ENCODE results near the gene MOXD1. TPM values are rescaled to one million over a fixed set of nuclear protein-coding genes. Genes with fewer than 3 reads are reported as not detected.

The MOXD1 gene
- polyA plus RNA-seq, 3 donors: 205 to 232 (median 220) TPM

DNA sequence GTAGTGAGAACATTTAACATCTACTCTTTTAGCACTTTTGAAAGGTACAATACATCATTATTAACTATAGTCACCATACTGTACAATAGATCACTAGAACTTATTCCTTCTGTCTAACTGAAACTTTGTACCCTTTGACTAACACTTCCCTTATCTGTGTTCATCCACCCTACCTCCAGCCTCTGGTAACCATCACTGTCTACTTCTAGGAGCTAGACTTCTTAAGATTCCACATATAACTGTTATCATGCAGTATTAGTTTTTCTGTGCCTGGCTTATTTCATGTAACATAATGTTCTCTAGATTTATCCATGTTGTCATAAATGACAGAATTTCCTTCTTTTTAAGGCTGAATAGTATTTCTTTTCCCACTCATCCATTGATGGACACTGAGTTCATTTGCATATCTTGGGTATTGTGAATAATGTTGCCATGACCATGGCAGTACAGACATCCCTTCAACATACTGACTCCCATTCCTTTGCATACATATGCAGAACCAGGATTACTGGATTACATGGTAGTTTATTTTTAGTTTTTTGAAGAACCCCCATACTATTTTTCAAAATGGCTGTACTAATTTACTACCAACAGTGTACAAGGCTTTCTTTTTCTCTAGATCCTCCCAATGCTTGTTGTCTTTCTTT is 135.7 kb downstream of the MOXD1 start:
- DNase-seq (ENCODE audit: extremely low read depth in 1 of 11, low read depth in 9 of 11, low spot score in 4 of 11): no peak

DNA sequence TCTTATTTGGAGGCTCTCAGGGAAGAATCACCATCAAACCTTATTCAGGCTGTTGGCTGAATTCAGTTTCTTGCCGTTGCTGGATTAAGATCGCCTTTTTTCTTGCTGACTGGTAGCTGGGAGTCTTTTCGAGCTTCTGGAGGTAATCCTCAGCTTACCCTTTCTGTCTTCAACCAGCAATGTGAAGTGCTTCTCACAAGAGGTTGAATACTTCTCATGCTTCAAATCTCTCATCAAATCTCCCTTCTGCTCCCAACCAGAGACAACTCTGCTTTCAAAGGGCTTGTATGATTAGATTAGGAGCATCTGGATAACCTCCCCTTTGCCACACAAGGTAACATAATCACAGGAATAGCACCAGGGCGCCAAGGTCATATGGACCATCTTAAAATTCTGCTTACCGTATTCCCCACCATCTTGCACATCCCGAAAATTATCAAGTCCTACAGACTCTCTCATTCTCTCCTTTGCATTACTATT is 137.2 kb downstream of the MOXD1 start:
- no peak for DNase-seq (ENCODE audit: extremely low read depth in 1 of 11, low read depth in 9 of 11, low spot score in 4 of 11)

DNA sequence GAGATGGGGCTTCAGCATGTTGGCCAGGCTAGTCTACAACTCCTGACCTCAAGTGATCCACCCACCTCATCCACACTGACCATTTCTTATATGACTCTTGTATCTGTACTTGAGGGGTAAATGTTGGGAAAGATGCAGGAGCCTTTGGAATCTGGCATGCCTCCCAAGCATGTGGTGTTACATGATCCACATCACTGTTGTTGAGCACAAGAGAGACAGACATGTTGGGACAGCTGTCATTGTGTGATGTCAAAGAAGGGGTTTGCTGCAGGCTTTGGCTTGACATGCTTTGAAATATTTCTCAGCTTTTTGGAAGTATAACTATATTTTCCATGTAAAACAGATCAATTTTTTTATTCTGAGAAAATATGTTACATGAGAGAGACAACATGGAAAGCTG is 139.9 kb downstream of the MOXD1 start:
- DNase-seq (ENCODE audit: extremely low read depth in 1 of 11, low read depth in 9 of 11, low spot score in 4 of 11): no peak

DNA sequence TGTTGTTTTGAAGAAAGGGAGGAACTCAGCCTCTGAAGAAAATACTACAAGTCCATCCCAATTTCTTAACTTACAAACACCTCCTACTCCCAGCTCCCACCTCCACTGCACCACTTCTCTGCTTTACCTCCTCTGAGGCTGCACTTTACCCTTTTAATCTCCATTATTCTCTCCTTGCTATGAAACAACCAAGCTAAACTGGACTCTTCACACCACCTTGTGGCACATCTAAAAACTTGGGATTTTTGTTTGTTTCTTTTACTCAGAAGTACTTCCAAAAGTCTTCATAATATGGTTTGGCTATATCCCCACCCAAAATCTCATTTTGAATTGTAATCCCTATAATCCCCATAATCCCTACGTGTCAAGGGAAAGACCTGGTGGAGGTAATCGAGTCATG is 142.2 kb downstream of the MOXD1 start:
- no peak for DNase-seq (ENCODE audit: extremely low read depth in 1 of 11, low read depth in 9 of 11, low spot score in 4 of 11)

DNA sequence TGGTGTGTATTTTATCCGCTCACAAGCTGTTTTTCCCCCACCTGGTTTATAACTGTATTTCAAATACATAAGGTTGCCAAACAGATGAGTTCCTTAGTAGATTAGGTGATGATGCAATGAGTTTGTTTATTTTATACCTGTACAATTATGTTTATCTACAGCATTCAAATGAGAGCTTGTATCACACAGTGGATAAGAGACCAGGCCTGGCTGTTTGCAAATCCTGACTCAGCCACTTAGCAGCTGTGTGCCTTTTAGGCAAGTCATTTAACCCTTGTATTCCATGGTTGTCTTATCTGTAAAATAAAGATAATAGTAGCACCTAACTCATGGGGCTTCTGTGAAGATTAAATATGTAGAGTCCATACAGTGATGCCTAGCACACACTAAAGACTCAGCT is 143.7 kb downstream of the MOXD1 start:
- no peak for DNase-seq (ENCODE audit: extremely low read depth in 1 of 11, low read depth in 9 of 11, low spot score in 4 of 11)

DNA sequence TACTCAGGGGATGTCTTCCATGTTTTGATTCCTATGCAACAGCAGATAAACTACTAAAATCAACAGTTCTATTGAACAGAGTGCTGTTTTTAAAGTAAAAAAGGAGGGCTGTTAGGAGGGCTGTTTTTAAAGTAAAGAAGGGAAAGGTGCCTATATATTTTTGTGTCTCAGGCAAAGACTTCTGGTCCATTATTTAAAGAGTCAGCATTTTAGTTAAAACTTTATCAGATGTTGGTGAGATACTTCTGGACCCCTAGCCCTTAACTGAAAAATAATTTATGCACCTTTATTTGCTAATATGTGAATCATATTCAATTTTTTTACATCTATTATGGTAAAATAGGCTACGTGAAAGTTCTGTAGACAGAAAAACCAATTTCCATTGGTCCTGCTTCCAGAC is 144.8 kb downstream of the MOXD1 start:
- DNase-seq (ENCODE audit: extremely low read depth in 1 of 11, low read depth in 9 of 11, low spot score in 4 of 11): no peak

DNA sequence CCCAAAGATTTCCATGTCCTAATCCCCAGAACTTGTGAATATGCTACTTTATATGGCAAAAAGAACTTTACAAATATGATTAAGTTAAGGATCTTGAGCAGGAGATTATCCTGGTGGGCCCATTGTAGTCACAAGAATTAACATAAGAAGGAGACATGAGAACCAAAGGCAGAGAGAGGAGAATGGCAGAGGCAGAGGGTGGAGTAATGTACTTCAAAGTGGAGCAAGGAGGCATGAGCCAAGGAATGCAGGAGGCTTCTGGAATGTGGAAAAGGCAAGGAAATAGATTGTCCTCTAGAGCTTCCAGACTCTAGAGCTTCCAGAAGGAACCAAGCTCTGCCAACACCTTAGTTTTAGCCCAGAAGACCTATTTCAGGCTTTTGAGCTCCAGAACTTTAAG is 147.4 kb downstream of the MOXD1 start:
- DNase-seq (ENCODE audit: extremely low read depth in 1 of 11, low read depth in 9 of 11, low spot score in 4 of 11): no peak

- no peak for DNase-seq (ENCODE audit: extremely low read depth in 1 of 11, low read depth in 9 of 11, low spot score in 4 of 11)
These were observed 148.1 kb downstream of the MOXD1 start for GRCh38 chr6:132253211-132253610.

GRCh38 chr6:132252113-132252512 is 149.2 kb downstream of the MOXD1 start:
- no peak for DNase-seq (ENCODE audit: extremely low read depth in 1 of 11, low read depth in 9 of 11, low spot score in 4 of 11)

DNA sequence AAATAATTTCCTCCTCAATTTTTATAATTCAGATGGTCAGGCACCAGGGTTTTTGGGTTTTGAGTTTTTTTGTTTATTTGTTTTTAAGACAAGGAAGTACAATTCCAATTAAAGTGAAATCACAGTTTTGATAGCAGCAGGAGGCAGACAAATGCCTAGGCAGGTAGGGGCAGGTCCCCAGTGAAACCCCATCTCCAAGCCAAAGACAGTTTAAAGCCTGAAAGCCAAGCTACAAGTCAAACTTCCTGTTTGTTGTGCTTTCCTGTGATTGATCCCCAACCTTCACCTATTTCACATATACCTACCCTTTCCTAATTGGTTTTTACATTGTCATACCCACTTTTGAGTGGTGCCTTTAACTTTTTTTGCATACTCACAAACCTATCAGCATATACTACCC is 149.6 kb downstream of the MOXD1 start:
- no peak for DNase-seq (ENCODE audit: extremely low read depth in 1 of 11, low read depth in 9 of 11, low spot score in 4 of 11)

DNA sequence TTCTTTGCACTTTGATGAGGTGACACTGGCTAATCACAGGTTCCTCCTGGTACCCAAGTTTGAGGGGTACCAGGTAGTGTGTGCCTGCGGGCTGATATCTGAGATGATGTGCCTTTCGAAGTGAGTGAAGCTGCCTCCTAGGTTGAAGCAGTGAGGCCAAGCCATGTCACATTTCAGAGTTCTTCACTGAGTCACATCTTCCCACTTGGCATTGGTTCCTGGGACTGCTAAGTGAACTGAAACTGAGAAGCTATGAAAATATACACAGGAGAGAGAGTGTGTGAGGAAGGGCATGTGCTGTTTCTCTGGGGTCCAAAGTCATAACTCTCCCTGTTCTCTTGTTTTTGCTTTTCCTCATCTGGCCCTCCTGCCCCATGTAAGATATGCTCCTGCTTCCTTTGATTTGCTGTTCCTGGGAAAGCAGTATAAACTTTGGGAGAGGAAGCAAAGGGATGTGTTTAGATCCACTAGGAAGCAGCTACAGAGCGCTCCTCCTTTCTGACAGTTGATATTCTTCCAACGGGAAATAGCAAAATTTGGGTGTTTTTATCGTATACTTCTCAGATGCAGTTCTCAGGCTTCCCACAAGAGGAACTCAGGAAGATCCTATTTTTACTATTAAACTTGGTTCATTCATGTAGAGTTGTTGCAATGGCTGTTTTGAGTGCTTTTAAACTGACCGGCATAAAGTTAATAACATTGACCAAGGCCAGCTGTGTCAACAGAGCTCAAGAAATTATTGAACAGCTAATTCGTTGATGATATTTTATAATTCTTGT is 153.7 kb downstream of the MOXD1 start:
- DNase-seq (ENCODE audit: extremely low read depth in 1 of 11, low read depth in 9 of 11, low spot score in 4 of 11): no peak

DNA sequence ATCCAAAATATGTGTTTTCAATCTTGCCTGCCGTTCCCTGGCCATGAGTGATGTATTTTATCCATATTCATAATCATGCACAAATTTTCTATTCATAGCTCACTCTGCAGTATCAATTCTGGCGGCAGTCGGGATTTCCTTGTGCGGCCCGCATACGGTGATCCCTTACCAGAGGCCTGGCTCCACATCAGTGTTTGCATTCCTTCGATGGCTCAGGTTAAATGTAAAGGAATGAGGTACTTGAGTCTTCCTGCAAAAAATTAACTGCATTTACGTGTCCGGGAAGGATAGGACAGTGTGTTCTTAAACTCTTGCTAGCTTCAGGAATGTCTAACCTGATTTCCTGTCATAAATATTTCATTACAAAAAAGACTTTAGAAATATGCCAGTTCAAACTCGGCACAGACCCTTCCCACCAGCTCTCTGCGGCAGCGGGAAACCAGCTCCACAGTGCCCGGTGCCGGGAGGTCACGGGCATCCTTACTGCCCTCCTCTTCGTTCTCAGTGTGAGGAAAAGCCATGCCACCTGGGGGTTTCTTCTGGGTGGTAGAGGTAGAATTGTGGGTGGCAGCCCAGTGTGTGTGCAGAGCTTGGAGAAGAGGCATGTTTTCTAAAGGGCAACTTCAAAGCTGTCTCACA is 154.5 kb downstream of the MOXD1 start:
- DNase-seq (ENCODE audit: extremely low read depth in 1 of 11, low read depth in 9 of 11, low spot score in 4 of 11): no peak

DNA sequence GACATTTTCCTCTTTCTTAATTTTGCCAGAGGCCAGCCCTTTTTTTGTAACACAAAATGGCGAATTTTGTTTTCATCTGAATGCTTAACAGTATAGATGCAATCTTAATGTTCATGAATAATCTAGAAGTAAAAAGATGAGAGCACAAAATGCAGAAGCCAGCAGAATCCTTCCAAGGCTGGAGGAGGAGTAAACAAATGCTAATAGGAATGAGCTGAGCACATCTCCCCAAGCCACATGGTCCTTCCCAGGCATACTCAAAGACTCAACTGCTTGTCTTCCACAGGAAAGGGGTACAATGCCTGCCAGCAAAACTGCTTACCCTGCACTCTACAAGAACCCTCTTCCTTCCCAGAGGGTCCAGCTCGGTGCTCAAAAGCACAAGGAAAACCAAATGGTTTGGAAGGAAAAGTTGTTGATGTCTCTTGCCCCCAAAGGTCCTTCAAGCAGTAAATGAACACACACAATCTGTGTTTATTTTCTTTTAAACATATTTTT is 155.1 kb downstream of the MOXD1 start:
- DNase-seq (ENCODE audit: extremely low read depth in 1 of 11, low read depth in 9 of 11, low spot score in 4 of 11): no peak

Other genes with a start within 250 kb of the MOXD1 start
- gene STX7, start 111.6 kb upstream of the MOXD1 start, polyA plus RNA-seq (ENCODE audit: insufficient read length in 3 of 3): 10 to 100 TPM; 83.3 to 92.5 (median 84.3) TPM
- not detected for gene TAAR9, start 136.8 kb upstream of the MOXD1 start, polyA plus RNA-seq (ENCODE audit: insufficient read length in 3 of 3)
- not detected for gene TAAR8, start 151.2 kb upstream of the MOXD1 start, polyA plus RNA-seq (ENCODE audit: insufficient read length in 3 of 3)
- not detected for gene TAAR6, start 168.8 kb upstream of the MOXD1 start, polyA plus RNA-seq (ENCODE audit: insufficient read length in 3 of 3)
- not detected for gene TAAR5, start 188.3 kb upstream of the MOXD1 start, polyA plus RNA-seq (ENCODE audit: insufficient read length in 3 of 3)
- not detected for gene TAAR2, start 222.8 kb upstream of the MOXD1 start, polyA plus RNA-seq (ENCODE audit: insufficient read length in 3 of 3)